ENCODE measurements around the gene SORBS1.

DNA sequence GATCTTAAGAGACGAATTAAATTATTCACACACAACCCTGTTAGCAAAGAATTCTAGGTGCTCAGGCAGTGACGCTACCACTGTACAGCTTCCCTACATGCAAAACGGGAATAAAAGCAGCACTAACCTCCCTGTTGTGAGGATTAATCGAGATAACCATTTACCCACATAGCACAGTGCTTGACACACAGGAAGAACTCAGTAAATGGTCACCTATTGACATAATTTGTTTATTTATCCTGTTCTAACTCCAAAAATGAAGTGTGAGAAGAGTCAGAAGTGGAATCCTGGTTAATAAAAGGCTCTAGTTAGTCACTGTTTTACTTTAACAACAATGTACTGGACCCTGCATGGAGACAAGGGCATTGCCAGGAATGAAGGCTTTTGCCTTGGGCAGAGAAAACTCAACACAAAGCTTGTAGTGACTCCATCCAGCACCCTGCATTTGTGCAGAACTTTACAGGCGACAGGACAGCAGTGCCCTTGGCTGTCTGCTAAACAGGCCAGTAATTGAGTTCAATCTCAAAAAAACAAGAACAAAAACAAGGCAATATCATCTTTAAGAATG is 103.8 kb downstream of the SORBS1 start:
- TF ChIP-seq, protein P1, sequence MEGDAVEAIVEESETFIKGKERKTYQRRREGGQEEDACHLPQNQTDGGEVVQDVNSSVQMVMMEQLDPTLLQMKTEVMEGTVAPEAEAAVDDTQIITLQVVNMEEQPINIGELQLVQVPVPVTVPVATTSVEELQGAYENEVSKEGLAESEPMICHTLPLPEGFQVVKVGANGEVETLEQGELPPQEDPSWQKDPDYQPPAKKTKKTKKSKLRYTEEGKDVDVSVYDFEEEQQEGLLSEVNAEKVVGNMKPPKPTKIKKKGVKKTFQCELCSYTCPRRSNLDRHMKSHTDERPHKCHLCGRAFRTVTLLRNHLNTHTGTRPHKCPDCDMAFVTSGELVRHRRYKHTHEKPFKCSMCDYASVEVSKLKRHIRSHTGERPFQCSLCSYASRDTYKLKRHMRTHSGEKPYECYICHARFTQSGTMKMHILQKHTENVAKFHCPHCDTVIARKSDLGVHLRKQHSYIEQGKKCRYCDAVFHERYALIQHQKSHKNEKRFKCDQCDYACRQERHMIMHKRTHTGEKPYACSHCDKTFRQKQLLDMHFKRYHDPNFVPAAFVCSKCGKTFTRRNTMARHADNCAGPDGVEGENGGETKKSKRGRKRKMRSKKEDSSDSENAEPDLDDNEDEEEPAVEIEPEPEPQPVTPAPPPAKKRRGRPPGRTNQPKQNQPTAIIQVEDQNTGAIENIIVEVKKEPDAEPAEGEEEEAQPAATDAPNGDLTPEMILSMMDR (IDR thresholded peaks at IDR 0.05) = no peak
- TF ChIP-seq TEAD4 (CRISPR knock-in tag; IDR thresholded peaks at IDR 0.05) = no peak
- TF ChIP-seq, protein P2, sequence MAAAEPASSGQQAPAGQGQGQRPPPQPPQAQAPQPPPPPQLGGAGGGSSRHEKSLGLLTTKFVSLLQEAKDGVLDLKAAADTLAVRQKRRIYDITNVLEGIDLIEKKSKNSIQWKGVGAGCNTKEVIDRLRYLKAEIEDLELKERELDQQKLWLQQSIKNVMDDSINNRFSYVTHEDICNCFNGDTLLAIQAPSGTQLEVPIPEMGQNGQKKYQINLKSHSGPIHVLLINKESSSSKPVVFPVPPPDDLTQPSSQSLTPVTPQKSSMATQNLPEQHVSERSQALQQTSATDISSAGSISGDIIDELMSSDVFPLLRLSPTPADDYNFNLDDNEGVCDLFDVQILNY (CRISPR knock-in tag; IDR thresholded peaks at IDR 0.05) = no peak

Data from WTC11 (cell line).